PFSK-1 (cell line): ENCODE measurements around the gene ZDHHC8.

Experiments
- POLR2AphosphoS5 ChIP-seq: IDR thresholded peaks from 2 replicates; pipeline ENCODE4 v1.6.1; 2012; ENCODE audit warnings: low read depth, mild to moderate bottlenecking, control low read depth, low read length, moderate library complexity
- SIN3A ChIP-seq: IDR thresholded peaks from 2 replicates; pipeline ENCODE4 v1.6.1; 2012; ENCODE audit warnings: mild to moderate bottlenecking, low read length, moderate library complexity, borderline replicate concordance; ENCODE audit not compliant: insufficient read depth
- TAF1 ChIP-seq: IDR thresholded peaks from 2 replicates; pipeline ENCODE4 v1.6.1; 2012; ENCODE audit warnings: low read length, control low read depth, borderline replicate concordance; ENCODE audit not compliant: insufficient read depth
- TF ChIP-seq, protein P1 (sequence below), 2 experiments: IDR thresholded peaks; 2 replicates each; pipeline versions ENCODE4 v1.6.1 to v1.8.0; 2011 to 2012; ENCODE audit warnings: low read depth in 2 of 2, low read length in 2 of 2, control low read depth in 1 of 2, inconsistent platforms in 1 of 2, mild to moderate bottlenecking in 1 of 2, moderate library complexity in 1 of 2; ENCODE audit not compliant: insufficient read depth in 1 of 2

GRCh38 chr22:20113551-20114310 lies 17.9 kb upstream of the ZDHHC8 start:
- no peak for TF ChIP-seq TAF1
- no peak for TF ChIP-seq POLR2AphosphoS5
- TF ChIP-seq, protein P1, sequence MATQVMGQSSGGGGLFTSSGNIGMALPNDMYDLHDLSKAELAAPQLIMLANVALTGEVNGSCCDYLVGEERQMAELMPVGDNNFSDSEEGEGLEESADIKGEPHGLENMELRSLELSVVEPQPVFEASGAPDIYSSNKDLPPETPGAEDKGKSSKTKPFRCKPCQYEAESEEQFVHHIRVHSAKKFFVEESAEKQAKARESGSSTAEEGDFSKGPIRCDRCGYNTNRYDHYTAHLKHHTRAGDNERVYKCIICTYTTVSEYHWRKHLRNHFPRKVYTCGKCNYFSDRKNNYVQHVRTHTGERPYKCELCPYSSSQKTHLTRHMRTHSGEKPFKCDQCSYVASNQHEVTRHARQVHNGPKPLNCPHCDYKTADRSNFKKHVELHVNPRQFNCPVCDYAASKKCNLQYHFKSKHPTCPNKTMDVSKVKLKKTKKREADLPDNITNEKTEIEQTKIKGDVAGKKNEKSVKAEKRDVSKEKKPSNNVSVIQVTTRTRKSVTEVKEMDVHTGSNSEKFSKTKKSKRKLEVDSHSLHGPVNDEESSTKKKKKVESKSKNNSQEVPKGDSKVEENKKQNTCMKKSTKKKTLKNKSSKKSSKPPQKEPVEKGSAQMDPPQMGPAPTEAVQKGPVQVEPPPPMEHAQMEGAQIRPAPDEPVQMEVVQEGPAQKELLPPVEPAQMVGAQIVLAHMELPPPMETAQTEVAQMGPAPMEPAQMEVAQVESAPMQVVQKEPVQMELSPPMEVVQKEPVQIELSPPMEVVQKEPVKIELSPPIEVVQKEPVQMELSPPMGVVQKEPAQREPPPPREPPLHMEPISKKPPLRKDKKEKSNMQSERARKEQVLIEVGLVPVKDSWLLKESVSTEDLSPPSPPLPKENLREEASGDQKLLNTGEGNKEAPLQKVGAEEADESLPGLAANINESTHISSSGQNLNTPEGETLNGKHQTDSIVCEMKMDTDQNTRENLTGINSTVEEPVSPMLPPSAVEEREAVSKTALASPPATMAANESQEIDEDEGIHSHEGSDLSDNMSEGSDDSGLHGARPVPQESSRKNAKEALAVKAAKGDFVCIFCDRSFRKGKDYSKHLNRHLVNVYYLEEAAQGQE (IDR thresholded peaks at IDR 0.05; ENCODE audit: insufficient read depth in 1 of 2, low read depth in 2 of 2, low read length in 2 of 2): no peak
- TF ChIP-seq SIN3A: no peak
